ENCODE measurements around the gene DOLPP1. TPM values are rescaled to one million over a fixed set of nuclear protein-coding genes. Genes with fewer than 3 reads are reported as not detected.

DOLPP1 gene
- total and polyA plus RNA-seq, 3 donors from 2014 or later, result 14.0 to 17.9 (median 14.4) TPM

- no peaks in the 10 kb centered on the region for H3K36me3 ChIP-seq (ENCODE audit: low read depth, missing control alignments)
- intact Hi-C loops (cut with DNase I; ENCODE audit: low total_unique reads), result no loop called here
- H3K4me3 ChIP-seq, result no peak overlapping the region
- no peak overlapping the region for H3K27ac ChIP-seq
- TF ChIP-seq CTCF (IDR thresholded peaks at IDR 0.05) (no peak), POLR2A (IDR thresholded peaks at IDR 0.05) (no peak)
- DNase-seq, result no peak
- no peaks in the 10 kb centered on the region for H3K27me3 ChIP-seq
- H3K9me3 ChIP-seq, result no peaks in the 10 kb centered on the region
- H3K4me1 ChIP-seq, result peaks cover 13% of the 10 kb centered on the region
- WGBS, 2 donors, result 75 to 92% methylated on average over 5 to 11 of the region's 12 CpGs
Observed at GRCh38 chr9:129095908-129096307, 15.0 kb downstream of the DOLPP1 start.

GRCh38 chr9:129097671-129098306 is 16.9 kb downstream of the DOLPP1 start:
- Histone ChIP-seq H3K4me1 (peaks cover 13% of the 10 kb centered on the region), H3K4me3 (no peak overlapping the region), H3K9me3 (no peaks in the 10 kb centered on the region), H3K36me3 (ENCODE audit: low read depth, missing control alignments) (no peaks in the 10 kb centered on the region), H3K27ac (no peak overlapping the region), H3K27me3 (no peaks in the 10 kb centered on the region)
- WGBS, 2 donors, result 93 to 96% methylated on average over 5 to 16 of the region's 16 CpGs
- TF ChIP-seq CTCF (IDR thresholded peaks at IDR 0.05), result no peak
- no peak for DNase-seq
- intact Hi-C loops (cut with DNase I; ENCODE audit: low total_unique reads), result no loop called here

- no peak overlapping the region for H3K4me3 ChIP-seq
- peaks cover 13% of the 10 kb centered on the region for H3K4me1 ChIP-seq
- H3K36me3 ChIP-seq (ENCODE audit: low read depth, missing control alignments), result no peaks in the 10 kb centered on the region
- 96 to 100% methylated on average over 3 to 11 of the region's 11 CpGs for WGBS, 2 donors
- no peaks in the 10 kb centered on the region for H3K27me3 ChIP-seq
- TF ChIP-seq CTCF (IDR thresholded peaks at IDR 0.05) (no peak), POLR2A (IDR thresholded peaks at IDR 0.05) (no peak)
- H3K9me3 ChIP-seq, result no peaks in the 10 kb centered on the region
- no peak overlapping the region for H3K27ac ChIP-seq
- no peak for DNase-seq
- intact Hi-C loops (cut with DNase I; ENCODE audit: low total_unique reads), result no loop called here
Observed at GRCh38 chr9:129098328-129098727, 17.4 kb downstream of the DOLPP1 start.

DNA sequence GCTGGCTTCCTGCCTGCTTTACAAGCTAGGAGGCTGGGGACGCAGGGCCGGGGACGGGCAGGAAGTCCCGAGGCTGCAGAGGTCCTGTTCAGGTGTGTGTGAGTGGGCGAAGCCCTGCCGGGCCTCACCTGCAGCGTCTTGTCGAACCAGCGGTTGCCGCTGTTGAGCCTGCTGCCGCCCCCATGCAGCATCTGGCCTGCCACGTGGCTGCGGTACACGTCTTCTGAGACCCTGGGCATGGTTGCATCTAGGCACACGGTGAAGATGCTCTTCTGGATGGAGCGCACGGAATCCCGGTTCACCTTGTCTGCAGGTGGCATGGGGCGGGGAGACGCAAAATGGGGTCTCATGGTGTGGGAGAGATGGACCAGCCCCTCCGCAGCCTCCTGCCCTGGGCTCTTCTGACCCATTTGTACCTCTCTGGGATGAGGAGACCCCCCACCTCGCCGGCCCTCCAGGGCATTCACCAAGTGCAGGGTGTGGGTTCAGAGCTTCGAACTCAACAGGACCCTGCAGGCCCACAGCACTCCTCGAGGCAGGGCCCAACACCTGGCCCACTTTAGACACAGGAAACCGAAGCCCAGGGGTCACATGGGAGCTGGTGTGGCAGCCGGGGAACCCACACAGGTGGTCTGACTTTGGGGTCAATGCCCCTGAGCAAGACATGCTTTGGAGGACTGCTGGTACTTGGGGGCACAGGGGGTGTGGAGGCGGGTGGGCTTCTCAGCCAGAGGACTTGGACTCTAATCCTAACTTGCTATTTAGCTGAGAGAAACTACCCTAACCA is 19.7 kb downstream of the DOLPP1 start:
- intact Hi-C loops (cut with DNase I; ENCODE audit: low total_unique reads), result no loop called here
- no peak for DNase-seq
- no peak overlapping the region for H3K27ac ChIP-seq
- H3K9me3 ChIP-seq, result no peaks in the 10 kb centered on the region
- TF ChIP-seq CTCF (IDR thresholded peaks at IDR 0.05), result no peak
- TF ChIP-seq POLR2A (IDR thresholded peaks at IDR 0.05), result no peak
- H3K36me3 ChIP-seq (ENCODE audit: low read depth, missing control alignments), result no peaks in the 10 kb centered on the region
- 81 to 85% methylated on average over 16 to 26 of the region's 28 CpGs for WGBS, 2 donors
- H3K4me3 ChIP-seq, result no peak overlapping the region
- no peaks in the 10 kb centered on the region for H3K4me1 ChIP-seq
- H3K27me3 ChIP-seq, result no peaks in the 10 kb centered on the region

All from testis (tissue), 3 donors.